Liver (tissue), 2 donors: ENCODE data around the gene RADIL.

Experiments
- EGR1 ChIP-seq, 2 donors: IDR thresholded peaks; 2 replicates each; pipeline ENCODE4 v1.6.1; 2016 to 2018; ENCODE audit warnings: antibody characterized with exemption in 2 of 2, low read depth in 2 of 2
- RAD21 ChIP-seq, 2 donors: IDR thresholded peaks; 2 replicates each; pipeline ENCODE4 v1.6.1; 2016; ENCODE audit warnings: antibody characterized with exemption in 2 of 2, mild to moderate bottlenecking in 2 of 2
- REST ChIP-seq: IDR thresholded peaks from 2 replicates; pipeline ENCODE4 v1.6.1; 2016; ENCODE audit warnings: antibody characterized with exemption, mild to moderate bottlenecking
- SP1 ChIP-seq: IDR thresholded peaks from 2 replicates; pipeline ENCODE4 v1.6.1; 2018; ENCODE audit warnings: antibody characterized with exemption, mild to moderate bottlenecking
- donor health status: healthy.

GRCh38 chr7:4830176-4830575 is 53.3 kb downstream of the RADIL start:
- TF ChIP-seq REST (no peak), SP1 (no peak), EGR1 (IDR thresholded peaks at IDR 0.05; ENCODE audit: low read depth in 2 of 2) (no peak), RAD21 (IDR thresholded peaks at IDR 0.05) (peak; percentile 72 to 86)
